Sigmoid colon (tissue), 4 donors: ENCODE measurements around the gene CD27.

ENCODE experiments used
- EP300 ChIP-seq, 4 donors: sonication (generic); formaldehyde crosslinking; IDR thresholded peaks; one replicate each; pipeline ENCODE4 v1.6.1; 2017; ENCODE audit warnings: antibody characterized with exemption in 4 of 4
- POLR2A ChIP-seq, 2 donors: fragments of 450-650 bp; IDR thresholded peaks; one replicate each; pipeline ENCODE4 v1.6.1; 2016; ENCODE audit warnings: antibody characterized with exemption in 2 of 2, mild to moderate bottlenecking in 2 of 2, moderate library complexity in 2 of 2
- POLR2AphosphoS5 ChIP-seq, 4 donors: sonication (generic); formaldehyde crosslinking; IDR thresholded peaks; one replicate each; pipeline ENCODE4 v1.6.1; 2017; ENCODE audit warnings: antibody characterized with exemption in 4 of 4
- TF ChIP-seq, protein P1 (sequence below), 4 experiments: fragments of 450-650 bp in 3 of 4; fragments of 200-600 bp in 1 of 4; IDR thresholded peaks; one replicate each; pipeline ENCODE4 v1.5.1; 2016 to 2019; ENCODE audit warnings: antibody characterized with exemption in 4 of 4, mild to moderate bottlenecking in 3 of 4, moderate library complexity in 2 of 4

DNA sequence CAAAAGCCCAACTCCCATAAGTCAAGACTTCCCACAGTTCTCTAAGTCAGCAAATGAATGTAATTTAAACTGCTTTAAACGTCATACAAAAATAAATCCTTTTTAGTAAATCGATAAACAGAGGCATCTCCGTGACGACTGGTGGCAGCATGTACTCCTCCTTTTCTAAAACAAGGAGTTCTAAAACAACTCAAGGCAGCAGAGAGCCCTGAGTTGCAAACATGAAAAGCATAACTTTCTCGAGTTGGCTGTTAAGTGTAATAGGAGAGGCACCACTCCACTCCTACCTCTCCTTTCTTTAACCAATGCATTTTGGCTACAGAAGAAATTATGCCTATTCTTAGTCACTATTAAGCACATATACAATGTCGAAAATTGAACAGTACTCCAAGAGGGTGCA lies 38.8 kb upstream of the CD27 start:
- TF ChIP-seq, protein P1, sequence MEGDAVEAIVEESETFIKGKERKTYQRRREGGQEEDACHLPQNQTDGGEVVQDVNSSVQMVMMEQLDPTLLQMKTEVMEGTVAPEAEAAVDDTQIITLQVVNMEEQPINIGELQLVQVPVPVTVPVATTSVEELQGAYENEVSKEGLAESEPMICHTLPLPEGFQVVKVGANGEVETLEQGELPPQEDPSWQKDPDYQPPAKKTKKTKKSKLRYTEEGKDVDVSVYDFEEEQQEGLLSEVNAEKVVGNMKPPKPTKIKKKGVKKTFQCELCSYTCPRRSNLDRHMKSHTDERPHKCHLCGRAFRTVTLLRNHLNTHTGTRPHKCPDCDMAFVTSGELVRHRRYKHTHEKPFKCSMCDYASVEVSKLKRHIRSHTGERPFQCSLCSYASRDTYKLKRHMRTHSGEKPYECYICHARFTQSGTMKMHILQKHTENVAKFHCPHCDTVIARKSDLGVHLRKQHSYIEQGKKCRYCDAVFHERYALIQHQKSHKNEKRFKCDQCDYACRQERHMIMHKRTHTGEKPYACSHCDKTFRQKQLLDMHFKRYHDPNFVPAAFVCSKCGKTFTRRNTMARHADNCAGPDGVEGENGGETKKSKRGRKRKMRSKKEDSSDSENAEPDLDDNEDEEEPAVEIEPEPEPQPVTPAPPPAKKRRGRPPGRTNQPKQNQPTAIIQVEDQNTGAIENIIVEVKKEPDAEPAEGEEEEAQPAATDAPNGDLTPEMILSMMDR (IDR thresholded peaks at IDR 0.05): no peak
- TF ChIP-seq POLR2A (IDR thresholded peaks at IDR 0.05): no peak
- TF ChIP-seq POLR2AphosphoS5 (IDR thresholded peaks at IDR 0.05): no peak
- no peak for TF ChIP-seq EP300 (IDR thresholded peaks at IDR 0.05)
